Measurements from ENCODE around the gene GAPDH. TPM values are rescaled to one million over a fixed set of nuclear protein-coding genes. Genes with fewer than 3 reads are reported as not detected.

GAPDH gene
- total RNA-seq, 1 experiment from 2014 or later, result 4,276 TPM

- H3K9me3 Mint-ChIP-seq, result no peaks in the 10 kb centered on the region
- ChIA-PET POLR2A (no interaction called here), CTCF (interaction anchor here (1.2 to 4.3 kb wide), 4 partner anchors 11 to 57 kb away, joined by 3 to 34 read pairs (median 10); no protein-coding TSS in a partner anchor)
- H3K36me3 Mint-ChIP-seq, result peaks cover 82% of the 10 kb centered on the region
- H3K27me3 Mint-ChIP-seq (ENCODE audit: low read depth), result no peaks in the 10 kb centered on the region
- peaks cover 7% of the 10 kb centered on the region for H3K4me1 Mint-ChIP-seq
- ATAC-seq, result no peak
- TF ChIP-seq ELF4 (CRISPR knock-in tag; IDR thresholded peaks at IDR 0.05; ENCODE audit: low read depth) (no peak), CDX4 (CRISPR knock-in tag; IDR thresholded peaks at IDR 0.05; ENCODE audit: borderline replicate concordance) (no peak), ZNF423 (CRISPR knock-in tag; IDR thresholded peaks at IDR 0.05) (no peak), ETV6 (CRISPR knock-in tag; IDR thresholded peaks at IDR 0.05) (no peak), ATF2 (CRISPR knock-in tag; IDR thresholded peaks at IDR 0.05; ENCODE audit: borderline replicate concordance, low read depth) (no peak), NFE2L1 (CRISPR knock-in tag; IDR thresholded peaks at IDR 0.05) (no peak), ESRRA (CRISPR knock-in tag; IDR thresholded peaks at IDR 0.05; ENCODE audit: borderline replicate concordance) (no peak), SP1 (CRISPR knock-in tag; conservative IDR thresholded peaks at IDR 0.05) (no peak), GABPB1 (CRISPR knock-in tag; IDR thresholded peaks at IDR 0.05) (no peak), PRRX2 (CRISPR knock-in tag; IDR thresholded peaks at IDR 0.05) (no peak)
- TF ChIP-seq, protein P1, sequence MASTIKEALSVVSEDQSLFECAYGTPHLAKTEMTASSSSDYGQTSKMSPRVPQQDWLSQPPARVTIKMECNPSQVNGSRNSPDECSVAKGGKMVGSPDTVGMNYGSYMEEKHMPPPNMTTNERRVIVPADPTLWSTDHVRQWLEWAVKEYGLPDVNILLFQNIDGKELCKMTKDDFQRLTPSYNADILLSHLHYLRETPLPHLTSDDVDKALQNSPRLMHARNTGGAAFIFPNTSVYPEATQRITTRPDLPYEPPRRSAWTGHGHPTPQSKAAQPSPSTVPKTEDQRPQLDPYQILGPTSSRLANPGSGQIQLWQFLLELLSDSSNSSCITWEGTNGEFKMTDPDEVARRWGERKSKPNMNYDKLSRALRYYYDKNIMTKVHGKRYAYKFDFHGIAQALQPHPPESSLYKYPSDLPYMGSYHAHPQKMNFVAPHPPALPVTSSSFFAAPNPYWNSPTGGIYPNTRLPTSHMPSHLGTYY (CRISPR knock-in tag; IDR thresholded peaks at IDR 0.05), result no peak
- TF ChIP-seq, protein P2, sequence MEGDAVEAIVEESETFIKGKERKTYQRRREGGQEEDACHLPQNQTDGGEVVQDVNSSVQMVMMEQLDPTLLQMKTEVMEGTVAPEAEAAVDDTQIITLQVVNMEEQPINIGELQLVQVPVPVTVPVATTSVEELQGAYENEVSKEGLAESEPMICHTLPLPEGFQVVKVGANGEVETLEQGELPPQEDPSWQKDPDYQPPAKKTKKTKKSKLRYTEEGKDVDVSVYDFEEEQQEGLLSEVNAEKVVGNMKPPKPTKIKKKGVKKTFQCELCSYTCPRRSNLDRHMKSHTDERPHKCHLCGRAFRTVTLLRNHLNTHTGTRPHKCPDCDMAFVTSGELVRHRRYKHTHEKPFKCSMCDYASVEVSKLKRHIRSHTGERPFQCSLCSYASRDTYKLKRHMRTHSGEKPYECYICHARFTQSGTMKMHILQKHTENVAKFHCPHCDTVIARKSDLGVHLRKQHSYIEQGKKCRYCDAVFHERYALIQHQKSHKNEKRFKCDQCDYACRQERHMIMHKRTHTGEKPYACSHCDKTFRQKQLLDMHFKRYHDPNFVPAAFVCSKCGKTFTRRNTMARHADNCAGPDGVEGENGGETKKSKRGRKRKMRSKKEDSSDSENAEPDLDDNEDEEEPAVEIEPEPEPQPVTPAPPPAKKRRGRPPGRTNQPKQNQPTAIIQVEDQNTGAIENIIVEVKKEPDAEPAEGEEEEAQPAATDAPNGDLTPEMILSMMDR (IDR thresholded peaks at IDR 0.05), result no peak
- TF ChIP-seq, protein P3, sequence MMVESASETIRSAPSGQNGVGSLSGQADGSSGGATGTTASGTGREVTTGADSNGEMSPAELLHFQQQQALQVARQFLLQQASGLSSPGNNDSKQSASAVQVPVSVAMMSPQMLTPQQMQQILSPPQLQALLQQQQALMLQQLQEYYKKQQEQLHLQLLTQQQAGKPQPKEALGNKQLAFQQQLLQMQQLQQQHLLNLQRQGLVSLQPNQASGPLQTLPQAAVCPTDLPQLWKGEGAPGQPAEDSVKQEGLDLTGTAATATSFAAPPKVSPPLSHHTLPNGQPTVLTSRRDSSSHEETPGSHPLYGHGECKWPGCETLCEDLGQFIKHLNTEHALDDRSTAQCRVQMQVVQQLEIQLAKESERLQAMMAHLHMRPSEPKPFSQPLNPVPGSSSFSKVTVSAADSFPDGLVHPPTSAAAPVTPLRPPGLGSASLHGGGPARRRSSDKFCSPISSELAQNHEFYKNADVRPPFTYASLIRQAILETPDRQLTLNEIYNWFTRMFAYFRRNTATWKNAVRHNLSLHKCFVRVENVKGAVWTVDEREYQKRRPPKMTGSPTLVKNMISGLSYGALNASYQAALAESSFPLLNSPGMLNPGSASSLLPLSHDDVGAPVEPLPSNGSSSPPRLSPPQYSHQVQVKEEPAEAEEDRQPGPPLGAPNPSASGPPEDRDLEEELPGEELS (CRISPR knock-in tag; IDR thresholded peaks at IDR 0.05), result no peak
- DNase-seq (ENCODE audit: low spot score), result no peak
- no peak overlapping the region for H3K4me3 Mint-ChIP-seq
- no peak overlapping the region; the same call in 1 of the 2 replicates for H3K27ac Mint-ChIP-seq
These were observed 28.6 kb downstream of the GAPDH start for GRCh38 chr12:6562881-6563280.

DNA sequence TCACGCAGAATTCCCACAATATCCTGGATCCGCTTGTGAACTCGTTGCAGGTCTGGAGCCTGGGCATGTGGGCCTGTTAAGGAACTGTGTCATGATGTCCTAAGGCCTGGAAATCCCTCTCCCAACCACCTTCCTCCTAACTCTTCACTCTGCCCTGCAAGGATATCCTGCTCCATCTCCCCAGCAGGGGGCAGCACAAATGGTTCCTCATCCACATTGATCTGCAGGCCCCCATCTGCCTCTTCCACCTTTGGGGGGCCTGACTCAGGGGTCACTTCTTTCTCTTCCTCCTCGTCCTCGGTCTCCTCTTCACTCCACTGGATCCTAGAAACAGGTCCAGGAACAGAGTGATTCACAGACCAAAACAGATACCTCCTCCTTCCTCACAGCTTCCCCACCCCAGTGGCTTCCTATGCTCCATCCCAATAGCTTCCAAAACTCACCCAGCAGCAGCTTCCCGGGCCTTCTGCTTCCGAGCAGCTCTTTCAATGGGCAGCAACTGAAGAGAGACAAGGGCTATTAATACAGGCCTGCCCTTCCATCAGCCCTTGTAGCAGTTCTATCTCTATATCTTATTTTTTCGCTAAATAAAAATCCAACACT lies 29.2 kb downstream of the GAPDH start:
- Mint-ChIP-seq H3K27me3 (ENCODE audit: low read depth) (no peaks in the 10 kb centered on the region), H3K4me3 (no peak overlapping the region), H3K27ac (no peak overlapping the region), H3K4me1 (peaks cover 7% of the 10 kb centered on the region), H3K9me3 (no peaks in the 10 kb centered on the region), H3K36me3 (peaks cover 82% of the 10 kb centered on the region)
- ChIA-PET POLR2A (no interaction called here), CTCF (interaction anchor here (0.5 to 4.3 kb wide), 15 partner anchors 11 to 121 kb away, joined by 3 to 34 read pairs (median 4); partner anchors contain the start of gene GAPDH)
- TF ChIP-seq ZNF416 (CRISPR knock-in tag; IDR thresholded peaks at IDR 0.05) (no peak), FOXK1 (CRISPR knock-in tag; IDR thresholded peaks at IDR 0.05) (no peak), TCF7 (CRISPR knock-in tag; IDR thresholded peaks at IDR 0.05; ENCODE audit: low read depth) (no peak), FOXP1 (CRISPR knock-in tag; IDR thresholded peaks at IDR 0.05; ENCODE audit: borderline replicate concordance) (no peak)
- TF ChIP-seq, protein P2 (IDR thresholded peaks at IDR 0.05), result peak; percentile 39; the same call in 1 of the 2 replicates
- TF ChIP-seq, protein P4, sequence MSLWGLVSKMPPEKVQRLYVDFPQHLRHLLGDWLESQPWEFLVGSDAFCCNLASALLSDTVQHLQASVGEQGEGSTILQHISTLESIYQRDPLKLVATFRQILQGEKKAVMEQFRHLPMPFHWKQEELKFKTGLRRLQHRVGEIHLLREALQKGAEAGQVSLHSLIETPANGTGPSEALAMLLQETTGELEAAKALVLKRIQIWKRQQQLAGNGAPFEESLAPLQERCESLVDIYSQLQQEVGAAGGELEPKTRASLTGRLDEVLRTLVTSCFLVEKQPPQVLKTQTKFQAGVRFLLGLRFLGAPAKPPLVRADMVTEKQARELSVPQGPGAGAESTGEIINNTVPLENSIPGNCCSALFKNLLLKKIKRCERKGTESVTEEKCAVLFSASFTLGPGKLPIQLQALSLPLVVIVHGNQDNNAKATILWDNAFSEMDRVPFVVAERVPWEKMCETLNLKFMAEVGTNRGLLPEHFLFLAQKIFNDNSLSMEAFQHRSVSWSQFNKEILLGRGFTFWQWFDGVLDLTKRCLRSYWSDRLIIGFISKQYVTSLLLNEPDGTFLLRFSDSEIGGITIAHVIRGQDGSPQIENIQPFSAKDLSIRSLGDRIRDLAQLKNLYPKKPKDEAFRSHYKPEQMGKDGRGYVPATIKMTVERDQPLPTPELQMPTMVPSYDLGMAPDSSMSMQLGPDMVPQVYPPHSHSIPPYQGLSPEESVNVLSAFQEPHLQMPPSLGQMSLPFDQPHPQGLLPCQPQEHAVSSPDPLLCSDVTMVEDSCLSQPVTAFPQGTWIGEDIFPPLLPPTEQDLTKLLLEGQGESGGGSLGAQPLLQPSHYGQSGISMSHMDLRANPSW (CRISPR knock-in tag; conservative IDR thresholded peaks at IDR 0.05; ENCODE audit: low read depth), result no peak
- ATAC-seq (peak; percentile 56), DNase-seq (ENCODE audit: low spot score) (peak; percentile 80)
